Measurements from ENCODE around the gene SASH3.
"Not testable (repeated sequence)": the region's sequence is repeated elsewhere in the genome, so short reads cannot be mapped to it uniquely, and the experiment has no call there.

Gene SASH3
- total RNA-seq: 126 to 384 (median 187) reads per million in 4 experiments

DNA sequence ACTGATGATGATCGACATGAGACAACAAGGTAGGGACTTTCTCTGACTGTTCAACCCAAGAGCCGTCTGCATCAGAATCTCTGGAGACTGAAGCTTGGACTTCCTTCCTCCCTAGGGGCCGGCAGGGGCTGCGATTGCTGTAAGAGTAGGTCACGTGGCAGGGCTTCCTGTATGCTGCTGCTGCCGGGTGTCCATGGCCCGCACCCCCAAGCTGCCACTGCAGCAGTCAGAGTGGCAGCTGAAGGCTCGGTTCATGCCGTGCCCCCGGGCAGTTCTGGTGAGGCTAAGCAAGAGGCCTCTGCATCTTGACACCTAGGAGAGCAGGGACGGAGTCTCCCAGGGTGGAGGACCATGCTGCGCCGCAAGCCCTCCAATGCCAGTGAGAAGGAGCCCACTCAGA lies at the start of gene SASH3:
SASH3 (plus strand) TSS at position 203 of the 400 bp plus-strand sequence; CDS start at position 352, 149 bp downstream.
- peak; percentile 24 for DNase-seq

DNA sequence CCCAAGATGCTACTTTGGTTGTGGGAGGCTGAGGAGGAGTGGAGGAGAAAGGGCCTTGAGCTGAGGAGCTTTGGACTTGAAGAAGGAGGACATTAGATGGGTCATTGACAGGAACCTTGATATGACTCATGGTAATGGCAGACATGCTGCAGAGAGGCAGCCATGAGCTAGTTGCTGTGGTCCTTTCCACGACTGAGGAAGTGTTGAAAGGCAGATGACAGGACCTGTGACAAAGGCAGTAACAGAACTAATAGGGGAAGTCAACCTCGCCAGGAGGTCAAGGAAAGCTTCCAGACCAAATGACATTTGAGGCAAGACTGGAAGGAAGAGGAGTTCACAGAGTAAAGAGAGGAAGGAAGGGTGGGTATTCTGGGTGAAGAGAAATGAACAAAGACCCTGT lies 48.5 kb upstream of the SASH3 start:
- DNase-seq: no peak

- no peak for DNase-seq
These were observed 46.9 kb upstream of the SASH3 start for GRCh38 chrX:129732857-129733256.

DNA sequence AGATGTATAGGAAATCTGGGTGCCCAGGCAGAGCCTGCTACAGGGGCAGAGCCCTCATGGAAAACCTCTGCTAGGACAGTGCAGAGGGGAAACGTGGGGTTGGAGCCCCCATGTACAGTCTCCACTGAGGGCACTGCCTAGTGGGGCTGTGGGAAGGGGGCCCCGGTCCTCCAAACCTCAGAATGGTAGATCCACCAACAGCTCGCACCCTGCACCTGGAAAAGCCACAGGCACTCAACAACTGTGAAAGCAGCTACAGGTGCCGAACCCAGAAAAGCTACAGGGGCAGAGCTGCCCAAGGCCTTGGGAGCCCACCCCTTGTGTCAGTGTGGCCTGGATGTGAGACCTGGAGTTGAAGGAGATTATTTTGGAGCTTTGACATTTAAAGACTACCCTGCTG lies 46.4 kb upstream of the SASH3 start:
- no peak for DNase-seq

GRCh38 chrX:129736491-129736890 lies 43.3 kb upstream of the SASH3 start:
- no peak for DNase-seq

- no peak for DNase-seq
These were observed 41.8 kb upstream of the SASH3 start for GRCh38 chrX:129737916-129738315.

DNA sequence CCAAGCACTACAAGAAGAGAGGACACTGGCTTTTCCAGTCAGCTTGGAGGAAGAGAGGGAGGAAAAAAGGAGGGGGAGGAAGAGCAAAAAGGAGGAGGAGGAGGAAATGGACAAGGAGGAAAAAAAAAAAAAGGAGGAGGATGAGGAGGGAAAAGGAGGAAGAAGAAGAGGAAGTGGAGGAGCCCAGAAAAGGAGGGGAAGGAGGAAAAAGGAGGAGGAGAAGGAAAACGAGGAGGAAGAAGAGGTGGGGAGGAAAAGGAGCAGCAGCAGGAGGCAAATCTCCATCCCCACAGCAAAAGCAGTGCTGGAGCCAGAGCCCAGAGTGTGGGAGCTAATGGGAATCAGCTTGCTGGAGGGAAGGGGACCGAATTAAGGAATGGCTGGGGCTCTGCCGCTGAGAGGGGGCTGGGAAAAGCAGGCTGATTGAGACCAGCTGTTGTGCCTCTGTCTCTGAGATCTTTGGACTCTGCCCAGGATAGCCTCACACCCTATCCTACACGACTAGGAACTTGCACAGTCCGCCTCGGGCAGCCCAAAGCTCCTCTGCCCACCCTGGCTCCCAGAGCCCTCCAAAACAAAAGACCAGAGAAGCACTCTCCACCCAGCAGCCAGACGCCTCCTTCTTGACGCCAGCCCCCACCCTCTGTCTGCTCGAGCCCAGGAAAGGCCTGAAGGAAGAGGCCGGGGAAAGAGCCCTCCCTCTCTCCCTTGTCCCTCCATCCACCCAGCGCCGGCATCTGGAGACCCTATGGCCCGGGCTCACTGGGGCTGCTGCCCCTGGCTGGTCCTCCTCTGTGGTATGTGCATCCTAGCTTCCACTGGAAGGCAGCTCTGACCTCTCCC lies 41.1 kb upstream of the SASH3 start, which contains the start of gene XPNPEP2:
XPNPEP2 (plus strand) TSS at position 514 of the 843 bp plus-strand sequence; CDS start at position 749, 235 bp downstream.
- DNase-seq: no peak

GRCh38 chrX:129739578-129739977 lies 40.2 kb upstream of the SASH3 start:
- no peak for DNase-seq

GRCh38 chrX:129741880-129742758 lies 37.6 kb upstream of the SASH3 start:
- DNase-seq: no peak

DNA sequence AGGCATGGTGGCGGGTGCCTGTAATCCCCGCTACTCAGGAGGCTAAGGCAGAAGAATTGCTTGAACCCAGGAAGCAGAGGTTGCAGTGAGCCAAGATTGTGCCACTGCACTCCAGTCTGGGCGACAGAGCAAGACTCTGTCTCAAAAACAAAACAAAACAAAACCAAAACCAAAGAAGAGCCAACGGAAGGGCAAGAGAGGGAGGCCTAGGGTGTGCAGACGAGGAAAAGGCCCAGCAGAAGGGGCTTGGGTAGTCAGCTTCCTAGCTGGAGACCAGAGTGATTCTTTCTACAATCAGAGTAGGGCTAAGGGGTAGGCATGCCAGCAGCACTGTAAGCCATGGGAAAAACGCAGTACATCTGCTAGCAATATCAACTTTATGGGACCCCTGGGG lies 37.0 kb upstream of the SASH3 start:
- not testable (repeated sequence) for DNase-seq

- no peak for DNase-seq
These were observed 35.9 kb upstream of the SASH3 start for GRCh38 chrX:129743821-129744220.

DNA sequence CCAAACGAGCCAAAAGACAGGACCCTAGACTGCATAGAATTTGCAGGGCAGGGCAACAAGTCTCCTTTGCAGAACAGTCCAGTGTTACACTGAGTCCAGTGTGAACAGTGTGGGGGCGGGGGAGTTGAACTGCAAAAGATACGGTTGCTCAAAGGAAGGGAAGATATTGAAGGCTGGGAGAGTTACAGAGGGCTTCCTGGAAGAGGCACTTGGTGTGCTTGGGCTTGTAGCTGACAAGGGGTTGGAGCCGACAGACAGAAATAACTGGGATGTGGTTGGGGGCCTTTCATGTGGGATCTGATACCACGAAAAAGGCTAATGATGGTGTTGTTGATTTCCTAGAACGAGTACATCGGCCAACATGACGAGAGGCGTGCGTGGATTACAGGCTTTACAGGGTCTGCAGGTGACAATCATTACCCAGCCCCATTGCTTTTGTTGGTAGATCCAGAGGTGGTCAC lies 34.9 kb upstream of the SASH3 start:
- no peak for DNase-seq

- DNase-seq: no peak
These were observed 32.9 kb upstream of the SASH3 start for GRCh38 chrX:129746557-129747470.

DNA sequence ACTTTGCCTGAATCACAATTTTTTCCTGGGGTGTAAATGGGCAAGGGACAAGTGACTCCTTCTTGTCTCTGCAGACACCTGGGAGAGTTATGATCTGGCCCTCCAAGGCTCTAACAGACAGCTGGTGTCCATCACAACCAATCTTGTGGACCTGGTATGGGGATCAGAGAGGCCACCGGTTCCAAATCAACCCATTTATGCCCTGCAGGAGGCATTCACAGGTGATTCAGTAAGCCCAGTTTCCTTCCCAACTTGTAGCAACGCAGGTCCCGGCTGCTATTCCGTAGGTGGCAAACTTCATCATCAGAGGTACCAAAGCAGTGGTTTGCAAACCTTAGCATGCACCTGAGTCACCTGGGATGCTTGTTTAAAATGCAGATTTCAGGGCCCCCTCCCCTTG lies 32.2 kb upstream of the SASH3 start:
- no peak for DNase-seq

DNA sequence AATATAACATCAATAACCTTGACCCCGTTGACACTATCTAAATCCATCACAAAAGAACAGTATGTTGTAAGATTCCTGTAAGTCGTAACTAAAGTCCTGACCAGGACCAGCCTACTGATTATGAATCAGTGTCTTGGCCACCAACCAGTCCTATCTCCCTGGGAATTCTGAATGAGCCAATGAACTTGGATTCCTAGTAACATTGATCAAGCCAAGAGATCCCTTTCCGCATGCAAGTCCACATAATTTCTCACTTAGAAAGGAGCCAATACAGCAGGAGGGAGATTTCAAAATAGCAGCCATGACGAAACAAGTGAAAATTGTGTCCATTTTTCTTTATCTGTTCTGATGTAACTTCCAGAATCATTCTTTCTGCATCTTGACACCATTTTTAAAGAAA lies 31.4 kb upstream of the SASH3 start:
- no peak for DNase-seq

DNA sequence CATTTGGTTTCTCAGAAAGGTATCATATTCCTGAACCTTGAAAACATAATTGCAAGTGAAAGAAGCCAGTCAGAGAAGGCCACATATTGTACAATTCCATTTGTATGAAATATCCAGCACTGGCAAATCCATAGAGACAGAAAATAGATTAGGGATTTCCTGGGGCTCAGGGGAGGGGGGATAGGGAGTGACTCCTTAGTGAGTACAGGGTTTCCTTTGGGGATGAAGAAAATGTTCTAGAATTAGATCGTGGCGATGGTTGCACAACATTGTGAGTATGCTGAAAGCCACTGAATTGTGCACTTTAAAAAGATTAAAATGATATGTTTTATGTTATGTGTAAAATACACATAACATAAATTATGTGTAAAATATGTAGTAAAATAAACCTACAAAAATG lies 30.7 kb upstream of the SASH3 start:
- DNase-seq: no peak

- no peak for DNase-seq
These were observed 28.8 kb upstream of the SASH3 start for GRCh38 chrX:129750971-129751370.

- DNase-seq: no peak
These were observed 25.4 kb upstream of the SASH3 start for GRCh38 chrX:129754056-129755024.

DNA sequence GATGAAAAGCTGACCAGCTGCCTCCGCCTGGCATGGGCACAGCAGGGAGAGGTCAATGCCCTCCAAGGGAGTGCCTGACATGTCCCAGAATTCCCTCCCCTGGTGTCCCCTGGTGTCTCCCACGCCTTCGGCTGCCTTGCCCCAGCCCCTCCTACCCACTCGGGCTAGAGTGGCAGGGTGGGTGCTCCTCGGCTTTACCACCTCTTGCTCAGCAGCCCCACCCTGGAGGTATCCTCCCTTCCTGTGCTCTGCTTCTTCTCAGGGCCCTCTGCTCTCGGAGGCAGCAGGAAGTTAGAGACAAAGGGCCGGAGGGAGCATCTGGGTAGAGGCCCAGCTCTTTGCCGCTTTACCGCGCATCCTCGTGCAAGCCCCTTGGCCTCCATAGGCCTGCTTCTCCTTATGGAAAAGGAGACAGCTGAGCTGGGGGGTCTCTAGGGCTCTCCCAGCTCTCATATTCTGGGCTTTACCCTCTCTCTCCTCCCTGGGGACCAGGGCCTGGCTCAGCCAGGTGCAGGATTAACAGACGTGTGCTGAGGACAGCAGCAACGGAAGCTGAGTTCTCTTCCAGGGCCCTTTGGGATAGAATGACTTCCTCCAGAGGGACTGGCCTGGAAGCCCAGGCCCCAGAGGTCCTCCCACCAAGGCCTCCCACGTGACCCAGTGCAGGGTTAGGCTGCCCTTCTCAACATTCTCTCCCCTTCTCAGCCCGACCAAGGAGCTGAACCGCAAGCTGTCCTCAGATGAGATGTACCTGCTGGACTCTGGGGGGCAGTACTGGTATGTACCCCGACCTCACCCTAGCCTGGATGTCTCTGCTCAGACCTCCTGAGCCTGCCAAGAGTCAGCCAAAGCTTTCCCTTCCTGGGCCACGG lies 23.7 kb upstream of the SASH3 start:
- no peak for DNase-seq

DNA sequence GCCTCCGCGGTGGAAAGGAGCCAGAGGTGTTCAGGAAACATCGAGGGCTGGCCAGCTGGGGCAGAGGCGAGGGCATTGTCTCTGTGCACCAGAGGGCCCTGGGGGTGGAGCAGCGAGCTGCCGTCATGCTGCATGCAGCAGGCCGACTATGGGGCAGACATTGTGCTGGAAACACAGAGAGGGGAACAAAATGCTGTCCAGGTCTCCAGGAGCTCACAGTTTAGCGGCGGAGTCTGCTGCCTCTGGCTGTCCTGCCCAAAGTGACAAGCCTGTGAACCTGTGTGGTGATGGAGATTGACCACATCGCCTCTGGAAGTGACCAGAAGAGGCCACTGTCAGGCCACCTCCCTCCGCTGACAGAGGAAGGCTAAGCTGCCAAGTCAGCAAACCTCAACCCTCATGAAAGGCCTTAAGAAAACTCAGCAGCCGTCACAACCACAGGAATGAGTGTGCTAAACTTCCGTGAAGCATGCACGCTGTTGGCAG lies 20.1 kb upstream of the SASH3 start:
- peak; percentile 1 for DNase-seq
